SJCRH30 (cell line): ENCODE data around the gene WDR74. TPM values are rescaled to one million over a fixed set of nuclear protein-coding genes. Genes with fewer than 3 reads are reported as not detected.

Experiments used
- DNase-seq, 2 experiments: peaks; one replicate each; pipeline ENCODE4 v3.0.0-alpha.2; 2015 to 2020
- H3K27ac ChIP-seq: fragments of 250-450 bp; sonication (Bioruptor Pico); 2 replicates; pipeline ENCODE4 v1.5.1; 2020; ENCODE audit warnings: mild to moderate bottlenecking, moderate library complexity
- H3K27me3 ChIP-seq: fragments of 250-450 bp; sonication (Bioruptor Pico); 2 replicates; pipeline ENCODE4 v1.5.1; 2020; ENCODE audit warnings: mild to moderate bottlenecking, moderate library complexity
- H3K36me3 ChIP-seq: fragments of 250-450 bp; sonication (Bioruptor Pico); 2 replicates; pipeline ENCODE4 v1.5.1; 2020; ENCODE audit warnings: mild to moderate bottlenecking, moderate library complexity
- H3K4me1 ChIP-seq: fragments of 250-450 bp; sonication (Bioruptor Pico); 2 replicates; pipeline ENCODE4 v1.5.1; 2020; ENCODE audit warnings: mild to moderate bottlenecking, moderate library complexity
- H3K4me3 ChIP-seq: fragments of 250-450 bp; sonication (Bioruptor Pico); 2 replicates; pipeline ENCODE4 v1.5.1; 2020; ENCODE audit warnings: mild to moderate bottlenecking, moderate library complexity
- H3K9me3 ChIP-seq: fragments of 250-450 bp; sonication (Bioruptor Pico); replicated peaks from 2 replicates; pipeline ENCODE4 v1.5.1; 2020; ENCODE audit warnings: mild to moderate bottlenecking, moderate library complexity
- total RNA-seq: library from RNA; depleted of rRNA; stranded (reverse); fragments of >200 nt; shearing (Covaris generic); gene quantifications from 2 replicates; pipeline ENCODE4 v1.2.3, GENCODE V29; 2014; rRNA removed

The WDR74 gene
- total RNA-seq: 46.7 and 50.4 TPM in 2 replicates

DNA sequence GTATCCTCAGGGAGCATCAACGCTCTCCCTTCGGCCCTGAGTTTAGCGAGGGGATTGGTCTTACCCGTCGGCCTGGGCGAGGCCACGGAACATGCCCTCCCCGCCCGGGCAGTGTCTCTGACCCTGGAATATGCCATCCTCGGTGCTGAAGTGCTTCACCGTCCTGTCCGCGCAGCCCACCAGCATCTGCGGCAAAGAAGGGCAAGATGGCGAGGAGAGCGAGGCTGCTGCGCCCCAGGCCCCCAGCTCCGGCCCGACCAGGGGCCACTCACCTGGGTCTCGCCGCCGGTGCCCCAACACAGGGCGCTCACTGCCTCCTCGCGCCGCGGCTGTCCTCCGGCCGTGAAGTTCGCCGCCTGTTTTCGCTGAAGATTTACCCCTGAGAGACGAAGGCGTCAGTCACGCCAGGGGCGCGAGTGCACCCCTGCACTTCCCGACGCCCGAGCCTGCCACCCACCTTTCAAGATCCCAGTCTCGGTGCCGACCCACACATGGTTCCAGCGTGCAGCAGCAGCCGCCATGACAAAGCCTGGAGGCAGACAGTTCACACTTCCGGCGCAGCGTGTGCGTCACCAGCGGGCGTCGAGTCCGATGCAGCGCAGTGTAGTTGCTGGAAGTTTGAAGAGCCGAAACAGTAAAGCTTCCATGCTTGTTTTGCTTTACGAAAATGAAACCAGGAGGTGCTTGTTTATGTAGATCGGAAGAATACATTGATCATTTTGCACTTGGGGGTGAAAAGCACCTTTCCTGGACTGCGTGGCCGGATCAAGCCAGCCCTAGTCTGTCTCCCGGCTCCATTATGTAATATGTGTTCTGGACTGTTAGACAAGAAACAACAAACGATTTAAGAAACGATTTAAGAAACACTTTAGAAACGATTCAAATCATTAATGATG is at the start of gene WDR74:
Gene WDR74, minus strand, starts transcription at position 541 of the 896 bp plus-strand sequence. Its CDS starts 20 bp downstream, at position 521.
- DNase-seq: peak; percentile 84 to 90
- H3K36me3 ChIP-seq: peaks cover 10% of the 10 kb centered on the region; the same call in 1 of the 2 replicates
- peaks cover 4% of the 10 kb centered on the region; the same call in 1 of the 2 replicates for H3K27me3 ChIP-seq
- H3K27ac ChIP-seq: peak within 1 kb of the TSS; percentile 99
- H3K9me3 ChIP-seq: no peaks in the 10 kb centered on the region
- no peaks in the 10 kb centered on the region for H3K4me1 ChIP-seq
- H3K4me3 ChIP-seq: peak within 1 kb of the TSS; percentile 92

DNA sequence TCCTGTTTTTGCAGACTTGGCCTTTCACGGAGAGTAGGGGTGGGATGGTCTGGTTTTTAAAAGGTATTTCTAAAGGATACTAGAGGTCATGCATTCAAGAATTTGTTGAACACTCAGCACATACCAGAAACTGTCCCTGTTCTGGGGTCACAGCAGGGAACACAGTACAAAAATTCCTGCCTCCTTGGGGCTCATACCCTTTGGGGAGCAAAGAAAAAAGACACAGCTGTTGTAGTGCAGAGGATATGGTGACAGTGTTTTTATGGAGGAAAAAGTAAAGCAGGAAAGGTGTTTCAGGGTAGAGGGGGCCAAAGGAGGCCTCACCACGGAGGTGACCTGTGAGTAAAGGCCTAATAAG is 49.7 kb upstream of the WDR74 start:
- Histone ChIP-seq H3K27ac (no peak overlapping the region), H3K27me3 (no peaks in the 10 kb centered on the region), H3K36me3 (peaks cover 53% of the 10 kb centered on the region), H3K4me3 (no peak overlapping the region), H3K9me3 (no peaks in the 10 kb centered on the region), H3K4me1 (no peaks in the 10 kb centered on the region)
- no peak for DNase-seq

DNA sequence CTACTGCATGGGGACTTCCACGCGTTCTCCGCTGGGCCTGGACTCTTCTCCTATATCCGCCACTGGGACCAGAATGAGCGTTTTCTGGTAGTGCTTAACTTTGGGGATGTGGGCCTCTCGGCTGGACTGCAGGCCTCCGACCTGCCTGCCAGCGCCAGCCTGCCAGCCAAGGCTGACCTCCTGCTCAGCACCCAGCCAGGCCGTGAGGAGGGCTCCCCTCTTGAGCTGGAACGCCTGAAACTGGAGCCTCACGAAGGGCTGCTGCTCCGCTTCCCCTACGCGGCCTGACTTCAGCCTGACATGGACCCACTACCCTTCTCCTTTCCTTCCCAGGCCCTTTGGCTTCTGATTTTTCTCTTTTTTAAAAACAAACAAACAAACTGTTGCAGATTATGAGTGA is 49.0 kb upstream of the WDR74 start:
- H3K36me3 ChIP-seq: peaks cover 60% of the 10 kb centered on the region
- H3K27me3 ChIP-seq: no peaks in the 10 kb centered on the region
- peaks cover 3% of the 10 kb centered on the region; the same call in 1 of the 2 replicates for H3K4me1 ChIP-seq
- no peak overlapping the region for H3K27ac ChIP-seq
- DNase-seq: no peak
- H3K9me3 ChIP-seq: no peaks in the 10 kb centered on the region
- no peak overlapping the region for H3K4me3 ChIP-seq

DNA sequence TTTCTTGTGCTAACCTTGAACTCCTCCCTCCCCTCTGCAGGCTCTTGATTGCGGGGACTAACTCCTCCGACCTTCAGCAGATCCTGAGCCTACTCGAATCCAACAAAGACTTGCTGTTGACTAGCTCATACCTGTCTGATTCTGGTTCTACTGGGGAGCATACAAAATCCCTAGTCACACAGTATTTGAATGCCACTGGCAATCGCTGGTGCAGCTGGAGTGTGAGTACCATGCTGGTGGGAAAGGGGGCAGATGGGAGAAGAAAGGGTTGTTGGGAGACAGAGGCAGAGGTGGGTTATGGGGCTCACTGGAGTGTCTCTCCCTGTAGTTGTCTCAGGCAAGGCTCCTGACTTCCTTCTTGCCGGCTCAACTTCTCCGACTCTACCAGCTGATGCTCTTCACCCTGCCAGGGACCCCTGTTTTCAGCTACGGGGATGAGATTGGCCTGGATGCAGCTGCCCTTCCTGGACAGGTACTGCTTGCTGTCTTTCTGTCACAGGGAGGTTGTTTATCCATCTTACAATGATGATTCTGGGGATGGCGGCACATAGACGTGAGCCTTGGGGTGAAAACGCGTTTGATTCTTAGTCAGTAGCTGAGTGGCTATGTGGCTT is 45.9 kb upstream of the WDR74 start:
- no peaks in the 10 kb centered on the region for H3K27me3 ChIP-seq
- H3K27ac ChIP-seq: no peak overlapping the region
- no peaks in the 10 kb centered on the region for H3K9me3 ChIP-seq
- peaks cover 83% of the 10 kb centered on the region for H3K36me3 ChIP-seq
- peaks cover 13% of the 10 kb centered on the region; the same call in 1 of the 2 replicates for H3K4me1 ChIP-seq
- DNase-seq: no peak
- H3K4me3 ChIP-seq: no peak overlapping the region

DNA sequence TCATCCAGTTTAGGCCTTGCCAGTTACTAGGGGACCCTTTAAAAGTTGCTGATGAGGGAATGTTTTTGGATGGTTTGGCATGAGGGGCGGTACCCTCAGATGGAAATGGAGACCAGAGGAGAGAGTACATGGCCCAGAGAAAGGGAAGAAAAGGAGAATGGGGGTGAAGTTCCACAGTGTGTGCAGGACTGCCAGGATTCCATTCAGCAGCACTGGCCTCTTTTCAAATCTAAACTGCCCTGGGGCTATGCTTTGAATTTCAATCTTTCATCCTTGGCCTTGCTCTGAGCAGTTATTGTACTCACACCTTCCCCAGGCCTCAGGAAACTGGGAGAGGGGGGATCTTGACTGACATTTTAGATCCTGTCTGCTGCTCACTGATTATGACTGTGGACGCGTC is 44.3 kb upstream of the WDR74 start:
- Histone ChIP-seq H3K4me1 (peaks cover 20% of the 10 kb centered on the region), H3K9me3 (no peaks in the 10 kb centered on the region), H3K27ac (no peak overlapping the region)

DNA sequence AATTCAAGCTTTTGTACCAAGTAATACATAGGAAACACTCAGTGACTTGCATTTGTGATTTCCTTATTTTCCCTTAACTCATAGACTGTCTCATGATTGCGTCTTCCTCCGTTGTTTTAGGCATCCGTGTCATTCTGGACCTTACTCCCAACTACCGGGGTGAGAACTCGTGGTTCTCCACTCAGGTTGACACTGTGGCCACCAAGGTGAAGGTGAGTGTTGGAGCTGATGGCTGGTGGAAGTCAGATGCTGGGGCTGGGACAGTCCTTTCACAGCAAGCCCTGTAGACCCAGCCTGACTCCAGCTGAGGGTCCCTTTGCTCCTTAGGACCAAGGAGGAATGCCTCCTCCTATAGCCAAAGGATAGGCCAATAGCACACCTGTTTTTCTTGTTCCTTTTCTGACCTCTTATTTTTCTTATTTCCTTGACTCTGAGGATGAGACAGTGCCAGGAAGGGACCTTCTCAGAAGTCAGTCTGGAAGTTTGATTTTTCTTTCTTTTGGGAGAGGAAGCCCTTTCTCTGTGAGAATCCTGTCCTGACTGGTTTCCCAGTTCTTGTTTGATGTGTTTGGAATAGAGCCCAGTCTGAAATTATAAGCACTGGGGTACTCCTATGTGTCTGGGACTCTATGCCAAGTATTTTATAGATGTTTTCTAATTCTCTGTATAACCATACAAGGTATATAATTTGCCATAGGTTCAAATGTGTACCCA is 43.6 kb upstream of the WDR74 start:
- H3K36me3 ChIP-seq: peaks cover 67% of the 10 kb centered on the region

More for the DNA sequence above, 44.3 kb upstream of the WDR74 start:
- Histone ChIP-seq H3K4me3 (no peak overlapping the region), H3K36me3 (peaks cover 72% of the 10 kb centered on the region), H3K27me3 (no peaks in the 10 kb centered on the region)
- DNase-seq: no peak

DNA sequence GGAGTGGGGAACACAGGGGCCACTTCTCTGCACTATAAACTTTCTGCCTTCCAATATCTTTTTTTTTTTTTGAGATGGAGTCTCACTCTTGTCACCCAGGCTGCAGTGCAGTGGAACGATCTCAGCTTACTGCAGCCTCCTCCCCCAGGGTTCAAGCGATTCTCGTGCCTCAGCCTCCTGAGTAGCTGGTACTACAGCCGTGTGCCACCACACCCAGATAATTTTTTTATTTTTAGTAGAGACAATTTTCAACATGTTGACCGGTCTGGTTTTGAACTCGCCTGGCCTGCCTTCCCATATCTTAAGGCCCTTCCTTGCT is 43.0 kb upstream of the WDR74 start:
- Histone ChIP-seq H3K36me3 (peaks cover 62% of the 10 kb centered on the region), H3K27me3 (no peaks in the 10 kb centered on the region), H3K4me1 (peaks cover 20% of the 10 kb centered on the region)

More for the DNA sequence above, 43.6 kb upstream of the WDR74 start:
- no peak overlapping the region for H3K27ac ChIP-seq
- no peaks in the 10 kb centered on the region for H3K9me3 ChIP-seq
- H3K27me3 ChIP-seq: no peaks in the 10 kb centered on the region
- DNase-seq: no peak
- H3K4me1 ChIP-seq: peaks cover 20% of the 10 kb centered on the region
- H3K4me3 ChIP-seq: peak overlapping the region; percentile 96

DNA sequence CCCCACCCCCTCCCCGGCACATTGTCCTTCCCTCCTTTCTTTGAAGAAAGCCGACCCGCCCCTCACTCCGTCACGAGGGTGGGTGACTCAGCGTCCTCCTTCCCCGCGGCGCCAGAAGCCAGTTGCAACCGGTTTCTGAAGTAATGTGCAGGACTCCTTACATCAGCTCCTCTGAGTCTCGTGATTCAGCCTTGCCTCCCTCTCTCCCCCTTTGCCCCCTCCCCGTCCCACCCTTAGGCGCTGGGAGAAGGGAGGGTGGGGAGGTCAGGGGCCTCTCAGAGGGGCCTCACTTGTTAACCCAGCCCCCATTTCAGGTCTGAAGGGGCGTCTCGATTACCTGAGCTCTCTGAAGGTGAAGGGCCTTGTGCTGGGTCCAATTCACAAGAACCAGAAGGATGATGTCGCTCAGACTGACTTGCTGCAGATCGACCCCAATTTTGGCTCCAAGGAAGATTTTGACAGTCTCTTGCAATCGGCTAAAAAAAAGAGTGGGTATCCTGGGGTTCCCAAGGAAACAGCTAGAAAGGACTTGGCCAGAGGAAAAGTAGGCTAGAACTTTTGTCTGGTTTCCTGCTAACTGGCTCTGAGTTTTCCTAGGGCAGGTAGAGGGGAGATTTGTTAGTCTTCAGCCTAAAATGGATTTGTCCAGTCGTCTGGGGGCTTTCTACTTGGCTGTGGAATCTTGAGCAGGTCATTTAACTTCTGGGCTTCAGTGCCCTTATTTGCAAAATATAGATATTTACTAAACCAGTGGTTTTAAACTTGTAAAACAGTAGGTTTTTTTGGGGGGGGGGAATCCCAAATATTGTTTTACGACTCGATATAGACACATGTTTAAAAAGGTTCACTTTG is 42.4 kb upstream of the WDR74 start:
- H3K9me3 ChIP-seq: no peaks in the 10 kb centered on the region
- DNase-seq: peak; percentile 88 to 90
- H3K4me3 ChIP-seq: peak overlapping the region; percentile 96
- H3K27ac ChIP-seq: peak overlapping the region; percentile 91
- peaks cover 61% of the 10 kb centered on the region for H3K36me3 ChIP-seq
- H3K27me3 ChIP-seq: no peaks in the 10 kb centered on the region
- peaks cover 20% of the 10 kb centered on the region for H3K4me1 ChIP-seq

More for the DNA sequence above, 43.0 kb upstream of the WDR74 start:
- Histone ChIP-seq H3K9me3 (no peaks in the 10 kb centered on the region), H3K27ac (peak overlapping the region; percentile 91; the same call in 1 of the 2 replicates), H3K4me3 (peak overlapping the region; percentile 96)
- DNase-seq: no peak

DNA sequence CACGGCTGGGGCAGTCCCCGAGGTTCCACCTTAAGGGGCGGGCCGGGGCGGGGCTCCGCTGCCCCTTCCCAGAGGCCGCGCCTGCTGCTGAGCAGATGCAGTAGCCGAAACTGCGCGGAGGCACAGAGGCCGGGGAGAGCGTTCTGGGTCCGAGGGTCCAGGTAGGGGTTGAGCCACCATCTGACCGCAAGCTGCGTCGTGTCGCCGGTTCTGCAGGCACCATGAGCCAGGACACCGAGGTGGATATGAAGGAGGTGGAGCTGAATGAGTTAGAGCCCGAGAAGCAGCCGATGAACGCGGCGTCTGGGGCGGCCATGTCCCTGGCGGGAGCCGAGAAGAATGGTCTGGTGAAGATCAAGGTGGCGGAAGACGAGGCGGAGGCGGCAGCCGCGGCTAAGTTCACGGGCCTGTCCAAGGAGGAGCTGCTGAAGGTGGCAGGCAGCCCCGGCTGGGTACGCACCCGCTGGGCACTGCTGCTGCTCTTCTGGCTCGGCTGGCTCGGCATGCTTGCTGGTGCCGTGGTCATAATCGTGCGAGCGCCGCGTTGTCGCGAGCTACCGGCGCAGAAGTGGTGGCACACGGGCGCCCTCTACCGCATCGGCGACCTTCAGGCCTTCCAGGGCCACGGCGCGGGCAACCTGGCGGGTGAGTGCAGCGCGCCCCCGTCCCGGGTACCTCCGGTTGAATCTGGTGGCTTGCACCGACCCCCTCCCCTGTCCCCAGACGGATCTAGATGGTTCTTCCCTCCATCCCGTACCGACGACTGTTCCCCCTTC is 41.6 kb upstream of the WDR74 start, which contains the start of gene SLC3A2:
Gene SLC3A2, plus strand, starts transcription at position 94 of the 776 bp plus-strand sequence. Its CDS starts 128 bp downstream, at position 222.
- Histone ChIP-seq H3K4me3 (peak within 1 kb of the TSS; percentile 96), H3K27ac (peak within 1 kb of the TSS; percentile 91), H3K4me1 (peaks cover 20% of the 10 kb centered on the region), H3K9me3 (no peaks in the 10 kb centered on the region), H3K27me3 (no peaks in the 10 kb centered on the region), H3K36me3 (peaks cover 56% of the 10 kb centered on the region)
- DNase-seq: peak; percentile 81 to 85

DNA sequence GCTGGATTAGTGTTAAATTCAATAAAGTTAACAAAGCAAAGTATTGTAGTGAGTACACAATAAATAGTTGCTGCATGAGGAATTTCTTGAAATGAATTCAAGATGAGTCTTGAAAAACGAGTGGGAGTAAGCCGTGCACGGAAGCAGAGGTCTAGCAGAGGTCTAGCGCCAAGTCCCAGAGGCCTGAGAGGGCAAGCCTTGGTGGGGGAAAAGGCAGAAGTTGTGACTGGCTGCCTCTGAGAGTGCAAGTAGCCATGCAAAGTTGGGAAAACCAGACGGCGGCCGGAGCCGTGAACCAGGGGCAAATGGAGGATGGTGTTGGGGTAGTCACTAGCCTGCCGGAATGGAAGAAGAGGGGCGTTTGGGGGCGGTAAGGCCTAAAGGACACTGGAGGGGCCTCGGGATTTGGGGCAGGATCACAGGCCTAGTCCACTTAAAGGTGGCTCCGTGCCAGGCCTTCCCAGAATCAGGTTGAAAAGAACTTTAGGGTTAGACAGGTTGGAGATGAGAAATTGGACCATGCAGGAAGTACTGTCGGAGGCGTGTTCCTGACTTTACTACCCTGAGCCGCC is 40.9 kb upstream of the WDR74 start:
- no peaks in the 10 kb centered on the region for H3K27me3 ChIP-seq
- peaks cover 20% of the 10 kb centered on the region for H3K4me1 ChIP-seq
- H3K9me3 ChIP-seq: no peaks in the 10 kb centered on the region
- peaks cover 49% of the 10 kb centered on the region for H3K36me3 ChIP-seq
- no peak for DNase-seq
- peak overlapping the region; percentile 96 for H3K4me3 ChIP-seq
- H3K27ac ChIP-seq: peak overlapping the region; percentile 91

DNA sequence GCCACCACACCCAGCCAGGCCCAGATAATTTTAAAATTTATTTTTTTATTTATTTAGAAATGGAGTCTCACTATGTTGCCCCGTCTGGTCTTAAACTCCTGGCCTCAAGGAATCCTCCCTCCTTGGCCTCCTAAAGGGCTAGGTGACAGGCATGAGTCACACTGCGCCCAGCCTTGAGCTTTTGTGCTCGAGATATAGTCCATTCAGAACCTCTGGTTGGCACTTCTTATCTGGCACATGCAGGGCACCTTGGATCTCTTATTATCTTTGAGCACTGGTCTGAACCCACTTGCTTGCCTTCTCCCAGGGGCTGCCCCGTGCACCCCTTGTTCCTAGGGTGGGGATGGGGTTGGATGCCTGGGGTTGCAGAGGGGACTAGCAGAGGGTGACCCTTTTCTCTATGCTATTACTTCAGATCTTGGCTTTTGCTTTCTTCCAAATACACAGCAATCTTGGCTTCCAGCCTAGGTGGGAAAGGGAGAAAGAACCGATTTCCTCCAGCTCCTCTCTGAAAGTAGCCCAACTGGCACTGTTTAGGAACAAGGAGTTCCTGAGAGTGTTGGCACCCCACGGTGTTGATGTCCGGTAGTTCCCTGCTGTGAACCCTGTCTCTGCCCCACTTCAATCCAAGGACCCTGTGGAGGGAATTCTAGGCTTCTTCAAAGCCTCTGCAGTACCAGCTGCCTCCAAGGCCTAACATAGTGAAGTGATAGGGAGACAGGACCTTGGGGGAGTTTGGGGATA is 40.0 kb upstream of the WDR74 start:
- H3K4me1 ChIP-seq: peaks cover 20% of the 10 kb centered on the region
- H3K36me3 ChIP-seq: peaks cover 42% of the 10 kb centered on the region
- H3K4me3 ChIP-seq: no peak overlapping the region; the same call in 1 of the 2 replicates
- no peaks in the 10 kb centered on the region for H3K27me3 ChIP-seq
- H3K27ac ChIP-seq: no peak overlapping the region
- no peak for DNase-seq
- H3K9me3 ChIP-seq: no peaks in the 10 kb centered on the region

DNA sequence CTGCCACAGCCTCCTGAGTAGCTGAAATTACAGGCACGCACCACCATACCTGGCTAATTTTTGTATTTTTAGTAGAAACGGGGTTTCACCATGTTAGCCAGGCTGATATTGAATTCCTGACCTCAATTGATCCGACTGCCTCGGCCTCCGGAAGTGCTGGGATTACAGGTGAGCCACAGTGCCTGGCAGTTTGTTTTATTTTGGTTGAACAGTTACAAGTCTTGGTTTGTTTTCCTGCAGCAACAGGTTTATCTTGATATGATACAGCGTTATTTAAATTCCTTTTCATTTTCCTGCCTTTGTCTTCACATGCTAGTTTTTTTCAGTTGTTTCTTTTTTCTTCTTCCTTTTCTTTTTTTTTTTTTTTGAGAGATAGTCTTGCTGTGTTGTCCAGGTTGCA is 37.3 kb upstream of the WDR74 start:
- H3K27me3 ChIP-seq: no peaks in the 10 kb centered on the region
- H3K27ac ChIP-seq: no peak overlapping the region
- DNase-seq: no peak
- no peak overlapping the region for H3K4me3 ChIP-seq
- no peaks in the 10 kb centered on the region for H3K9me3 ChIP-seq
- peaks cover 8% of the 10 kb centered on the region for H3K4me1 ChIP-seq
- peaks cover 17% of the 10 kb centered on the region for H3K36me3 ChIP-seq
